ENCODE measurements around the gene ZNF385D. TPM values are rescaled to one million over a fixed set of nuclear protein-coding genes. Genes with fewer than 3 reads are reported as not detected.

The ZNF385D gene
- polyA plus RNA-seq, 1 donor (not counting 4 experiments of a cell fraction or from before 2014, with no cell fraction given): 0.46 TPM

- FAIRE-seq (no peak), DNase-seq (ENCODE audit: low read depth, low spot score) (no peak)
- no peaks in the 10 kb centered on the region for H3K9me3 ChIP-seq (ENCODE audit: control insufficient read depth, low read depth, low read length)
- no peak overlapping the region for H2AFZ ChIP-seq (ENCODE audit: control insufficient read depth, low read length)
- no peaks in the 10 kb centered on the region for H4K20me1 ChIP-seq (ENCODE audit: control insufficient read depth, extremely low read depth, insufficient read depth, low read length)
- no peak overlapping the region for H3K4me2 ChIP-seq (ENCODE audit: control insufficient read depth, extremely low read depth, insufficient read depth, low read depth, low read length)
- TF ChIP-seq CTCF (optimal IDR thresholded peaks at IDR 0.05 in 1 of 3, IDR thresholded peaks at IDR 0.05 in 1 of 3, conservative IDR thresholded peaks at IDR 0.05 in 1 of 3; ENCODE audit: extremely low read depth in 1 of 3, insufficient read depth in 2 of 3, low read length in 3 of 3) (no peak), EZH2 (IDR thresholded peaks at IDR 0.05; ENCODE audit: low read length) (no peak)
- H3K27ac ChIP-seq (ENCODE audit: control insufficient read depth, insufficient read depth, low read length): no peak overlapping the region
- no peaks in the 10 kb centered on the region for H3K9me1 ChIP-seq (ENCODE audit: control insufficient read depth, extremely low read depth, insufficient read depth, low read length)
- H3K27me3 ChIP-seq (ENCODE audit: control insufficient read depth, extremely low read depth, insufficient read depth, low read length): no peaks in the 10 kb centered on the region
- dilution Hi-C loops (cut with MboI; ENCODE audit: extremely low pct_ligation_motif_present, low sequenced_read_pairs): no loop called here
- no peaks in the 10 kb centered on the region for H3K79me2 ChIP-seq (ENCODE audit: control insufficient read depth, insufficient read depth, low read length)
- no peaks in the 10 kb centered on the region for H3K4me1 ChIP-seq (ENCODE audit: control insufficient read depth, extremely low read depth, insufficient read depth, low read length)
- no peak overlapping the region for H3K9ac ChIP-seq (ENCODE audit: control insufficient read depth, extremely low read depth, insufficient read depth, low read length)
- no peak overlapping the region for H3K4me3 ChIP-seq (ENCODE audit: control insufficient read depth in 2 of 3, extremely low read depth in 1 of 3, insufficient read depth in 2 of 3, low read depth in 1 of 3, low read length in 3 of 3)
- no peaks in the 10 kb centered on the region for H3K36me3 ChIP-seq (ENCODE audit: control insufficient read depth in 2 of 2, extremely low read depth in 1 of 2, insufficient read depth in 2 of 2, low read length in 2 of 2)
Measured at GRCh38 chr3:21662403-21662802, 88.6 kb downstream of the ZNF385D start.

DNA sequence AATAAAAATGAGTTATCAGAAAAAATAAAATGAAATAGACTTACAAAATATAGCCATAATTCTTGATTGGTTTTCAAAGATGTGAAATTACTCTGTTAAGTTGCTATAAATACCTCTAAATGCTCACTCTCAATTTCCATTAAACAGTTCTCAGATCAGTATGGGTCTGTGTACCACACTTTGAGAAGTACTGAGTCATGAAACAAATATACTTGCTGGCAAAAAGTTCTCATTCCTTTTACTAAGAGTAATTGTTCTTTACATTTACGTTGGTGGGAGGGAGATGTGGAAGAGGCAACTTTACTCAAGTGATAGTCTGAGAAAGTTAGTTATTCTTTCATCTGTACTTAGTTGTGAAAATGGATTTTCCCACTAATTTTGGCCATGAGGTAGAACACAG lies 96.3 kb downstream of the ZNF385D start:
- FAIRE-seq (no peak), DNase-seq (ENCODE audit: low read depth, low spot score) (no peak)
- H3K79me2 ChIP-seq (ENCODE audit: control insufficient read depth, insufficient read depth, low read length): no peaks in the 10 kb centered on the region
- no peaks in the 10 kb centered on the region for H3K9me3 ChIP-seq (ENCODE audit: control insufficient read depth, low read depth, low read length)
- H2AFZ ChIP-seq (ENCODE audit: control insufficient read depth, low read length): no peak overlapping the region
- peak overlapping the region; percentile 6 for H3K27ac ChIP-seq (ENCODE audit: control insufficient read depth, insufficient read depth, low read length)
- H3K9me1 ChIP-seq (ENCODE audit: control insufficient read depth, extremely low read depth, insufficient read depth, low read length): no peaks in the 10 kb centered on the region
- TF ChIP-seq CTCF (optimal IDR thresholded peaks at IDR 0.05 in 1 of 3, IDR thresholded peaks at IDR 0.05 in 1 of 3, conservative IDR thresholded peaks at IDR 0.05 in 1 of 3; ENCODE audit: extremely low read depth in 1 of 3, insufficient read depth in 2 of 3, low read length in 3 of 3) (no peak), EZH2 (IDR thresholded peaks at IDR 0.05; ENCODE audit: low read length) (no peak)
- H3K27me3 ChIP-seq (ENCODE audit: control insufficient read depth, extremely low read depth, insufficient read depth, low read length): no peaks in the 10 kb centered on the region
- H3K4me2 ChIP-seq (ENCODE audit: control insufficient read depth, extremely low read depth, insufficient read depth, low read depth, low read length): peak overlapping the region; percentile 6
- H3K4me1 ChIP-seq (ENCODE audit: control insufficient read depth, extremely low read depth, insufficient read depth, low read length): peaks cover 6% of the 10 kb centered on the region
- H3K4me3 ChIP-seq (ENCODE audit: control insufficient read depth in 2 of 3, extremely low read depth in 1 of 3, insufficient read depth in 2 of 3, low read depth in 1 of 3, low read length in 3 of 3): no peak overlapping the region
- H3K36me3 ChIP-seq (ENCODE audit: control insufficient read depth in 2 of 2, extremely low read depth in 1 of 2, insufficient read depth in 2 of 2, low read length in 2 of 2): no peaks in the 10 kb centered on the region
- H3K9ac ChIP-seq (ENCODE audit: control insufficient read depth, extremely low read depth, insufficient read depth, low read length): no peak overlapping the region
- no peaks in the 10 kb centered on the region for H4K20me1 ChIP-seq (ENCODE audit: control insufficient read depth, extremely low read depth, insufficient read depth, low read length)
- dilution Hi-C loops (cut with MboI; ENCODE audit: extremely low pct_ligation_motif_present, low sequenced_read_pairs): no loop called here

Data from keratinocyte (primary cell).